ENCODE results near the gene SLC25A1.

The SLC25A1 gene

DNA sequence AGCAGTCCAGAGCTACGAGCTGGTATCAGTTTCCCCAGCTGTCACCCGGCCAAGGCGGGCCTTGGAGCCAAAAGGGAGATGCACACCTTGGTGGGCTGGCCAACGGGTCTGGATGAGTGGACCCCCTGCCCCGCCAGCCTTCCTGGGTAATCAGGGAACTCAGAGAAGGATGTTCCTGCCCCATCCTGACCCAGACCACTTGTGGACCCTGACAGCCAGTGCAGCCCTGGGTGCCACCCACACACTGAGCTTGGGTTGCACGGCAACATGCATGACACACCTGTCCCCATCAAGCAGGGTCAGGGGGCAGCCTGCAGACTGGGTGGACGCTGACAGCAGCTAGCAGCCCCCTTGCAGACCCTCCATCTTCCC, 8.6 kb downstream of the SLC25A1 start:
- Histone ChIP-seq H3K4me3 (replicated peaks; ENCODE audit: low read depth, low read length) (no peak overlapping the region), H3K36me3 (ENCODE audit: control insufficient read depth, insufficient read depth, low read length) (no peaks in the 10 kb centered on the region; the same call in none of the 2 replicates), H3K27me3 (replicated peaks; ENCODE audit: control insufficient read depth, insufficient read depth, low read length) (peaks cover 4% of the 10 kb centered on the region; the same call in 1 of the 2 replicates)
- no peak for DNase-seq (ENCODE audit: extremely low read depth, insufficient read length)
- TF ChIP-seq, protein P1, sequence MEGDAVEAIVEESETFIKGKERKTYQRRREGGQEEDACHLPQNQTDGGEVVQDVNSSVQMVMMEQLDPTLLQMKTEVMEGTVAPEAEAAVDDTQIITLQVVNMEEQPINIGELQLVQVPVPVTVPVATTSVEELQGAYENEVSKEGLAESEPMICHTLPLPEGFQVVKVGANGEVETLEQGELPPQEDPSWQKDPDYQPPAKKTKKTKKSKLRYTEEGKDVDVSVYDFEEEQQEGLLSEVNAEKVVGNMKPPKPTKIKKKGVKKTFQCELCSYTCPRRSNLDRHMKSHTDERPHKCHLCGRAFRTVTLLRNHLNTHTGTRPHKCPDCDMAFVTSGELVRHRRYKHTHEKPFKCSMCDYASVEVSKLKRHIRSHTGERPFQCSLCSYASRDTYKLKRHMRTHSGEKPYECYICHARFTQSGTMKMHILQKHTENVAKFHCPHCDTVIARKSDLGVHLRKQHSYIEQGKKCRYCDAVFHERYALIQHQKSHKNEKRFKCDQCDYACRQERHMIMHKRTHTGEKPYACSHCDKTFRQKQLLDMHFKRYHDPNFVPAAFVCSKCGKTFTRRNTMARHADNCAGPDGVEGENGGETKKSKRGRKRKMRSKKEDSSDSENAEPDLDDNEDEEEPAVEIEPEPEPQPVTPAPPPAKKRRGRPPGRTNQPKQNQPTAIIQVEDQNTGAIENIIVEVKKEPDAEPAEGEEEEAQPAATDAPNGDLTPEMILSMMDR (IDR thresholded peaks at IDR 0.05; ENCODE audit: insufficient read depth, low read length, poor library complexity, severe bottlenecking): no peak

DNA sequence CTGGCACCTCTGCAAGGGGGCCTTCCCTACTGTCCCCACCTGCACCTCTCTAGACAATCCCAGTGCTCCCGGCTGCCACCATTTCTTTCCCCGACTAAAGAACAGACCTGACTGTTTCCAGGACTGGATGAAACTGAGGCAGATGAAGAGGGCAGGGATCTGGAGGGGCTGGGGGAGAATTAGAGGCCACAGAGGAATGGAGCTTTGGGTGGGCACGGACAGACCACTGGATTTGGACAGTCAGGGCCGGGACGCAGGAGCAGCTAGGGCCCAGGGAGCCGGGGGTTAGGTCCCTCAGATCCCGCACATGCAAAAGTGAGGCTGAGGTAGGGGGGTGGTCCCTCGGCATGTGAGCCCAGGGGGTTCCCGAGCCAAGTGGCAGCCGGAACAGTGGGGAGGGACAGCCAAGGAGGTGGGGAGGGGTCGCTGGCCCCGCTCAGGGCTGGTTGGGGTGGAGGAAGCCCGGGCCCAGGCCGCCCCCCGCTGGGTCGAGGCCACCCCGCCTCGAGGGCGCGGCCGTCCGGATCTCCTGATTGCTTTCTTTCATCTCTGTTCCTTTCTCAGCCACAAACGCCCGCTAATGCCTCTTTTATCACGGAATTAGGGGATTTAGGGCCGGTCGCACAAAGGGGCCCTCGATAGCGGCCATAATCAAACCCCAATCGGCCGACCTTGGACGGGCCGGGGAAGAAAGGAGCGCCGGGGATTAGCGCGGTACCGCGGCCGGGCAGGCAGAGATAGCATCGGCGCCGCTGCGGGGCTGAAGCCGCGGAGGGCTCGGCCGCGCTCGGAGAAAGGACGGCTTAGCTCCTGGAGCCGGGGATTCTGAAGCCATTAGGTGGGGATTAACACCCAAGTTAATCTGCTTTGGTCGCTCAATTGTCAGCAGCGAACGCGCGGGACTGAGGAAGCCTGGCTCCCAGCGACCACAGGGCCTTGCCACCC, 9.3 kb downstream of the SLC25A1 start:
- no peak for DNase-seq (ENCODE audit: extremely low read depth, insufficient read length)
- Histone ChIP-seq H3K36me3 (ENCODE audit: control insufficient read depth, insufficient read depth, low read length) (no peaks in the 10 kb centered on the region), H3K27me3 (replicated peaks; ENCODE audit: control insufficient read depth, insufficient read depth, low read length) (peaks cover 4% of the 10 kb centered on the region; the same call in 1 of the 2 replicates), H3K4me3 (replicated peaks; ENCODE audit: low read depth, low read length) (no peak overlapping the region)
- TF ChIP-seq, protein P1 (IDR thresholded peaks at IDR 0.05; ENCODE audit: insufficient read depth, low read length, poor library complexity, severe bottlenecking): no peak

DNA sequence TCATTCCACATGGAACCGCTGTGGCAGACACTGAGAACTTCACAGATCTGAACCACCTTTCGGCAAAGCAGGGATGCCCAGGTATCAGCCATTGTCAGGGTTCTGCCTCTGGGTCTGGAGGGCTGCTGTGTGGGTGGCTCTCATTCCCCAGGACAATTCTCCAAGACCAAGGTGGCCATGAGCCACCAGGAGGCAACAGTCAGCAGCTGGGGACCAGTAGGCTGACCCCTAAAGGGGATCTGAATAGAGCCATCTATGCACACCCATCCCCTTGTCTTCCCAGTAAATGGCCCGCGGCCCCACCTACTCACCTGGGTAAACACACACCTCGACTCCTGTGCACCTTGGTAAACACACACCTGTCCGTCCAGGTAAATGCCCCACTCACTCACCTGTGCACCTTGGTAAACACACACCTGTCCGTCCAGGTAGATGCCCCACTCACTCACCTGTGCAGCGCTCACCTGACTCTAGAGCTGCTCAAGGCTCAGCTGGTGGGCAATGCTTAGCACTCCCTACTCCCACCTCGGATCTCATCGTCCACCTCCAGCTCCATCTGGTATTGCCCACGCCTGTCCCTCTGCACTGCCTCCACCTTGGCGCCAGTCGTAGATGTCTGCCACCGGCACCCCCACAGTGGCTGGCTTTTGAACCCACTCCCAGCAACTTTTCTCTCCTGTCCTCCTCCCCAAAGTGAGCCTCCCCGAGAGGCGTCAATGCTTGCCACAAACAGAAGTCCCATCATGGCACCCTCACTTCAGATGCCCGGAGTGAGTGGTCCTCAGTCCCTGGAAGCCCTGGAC, 10.2 kb downstream of the SLC25A1 start:
- H3K4me3 ChIP-seq (replicated peaks; ENCODE audit: low read depth, low read length): no peak overlapping the region
- TF ChIP-seq, protein P1 (IDR thresholded peaks at IDR 0.05; ENCODE audit: insufficient read depth, low read length, poor library complexity, severe bottlenecking): no peak

DNA sequence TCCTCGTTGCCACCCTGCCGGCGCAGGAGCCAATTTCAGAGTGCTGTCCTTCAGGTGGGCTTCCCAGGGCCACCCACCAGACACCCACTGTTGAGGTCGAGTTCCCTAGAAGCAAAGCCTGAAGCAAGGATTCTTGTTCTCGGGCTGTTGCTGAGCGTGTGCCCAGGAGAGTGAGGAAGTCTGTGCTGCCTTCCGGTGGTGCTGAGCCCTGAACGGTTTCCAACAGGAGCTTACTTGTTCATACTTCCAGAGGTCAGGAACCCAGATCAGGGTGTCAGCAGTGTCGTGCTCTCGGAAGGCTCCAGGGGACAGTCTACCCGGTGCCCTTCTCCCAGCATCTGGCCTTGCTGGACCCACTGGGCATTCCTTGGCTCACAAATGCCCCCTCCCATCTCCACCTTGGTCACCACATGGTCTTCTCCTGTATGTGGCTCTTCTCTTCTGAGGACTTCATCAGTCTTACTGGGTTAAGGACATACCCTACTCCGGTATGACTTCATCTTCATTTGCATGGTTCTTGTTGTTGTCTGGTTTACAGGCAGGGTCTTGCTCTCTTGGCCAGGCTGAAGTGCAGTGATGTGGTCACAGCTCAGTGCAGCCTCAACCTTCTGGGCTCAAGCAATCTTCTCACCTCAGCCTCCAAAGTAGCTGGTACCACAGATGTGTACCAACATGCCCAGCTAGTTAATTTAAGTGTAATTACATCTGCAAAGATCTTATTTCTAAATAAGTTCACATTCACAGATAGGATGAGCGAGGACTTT, 11.2 kb downstream of the SLC25A1 start:
- no peak for DNase-seq (ENCODE audit: extremely low read depth, insufficient read length)
- no peak overlapping the region for H3K4me3 ChIP-seq (replicated peaks; ENCODE audit: low read depth, low read length)
- TF ChIP-seq, protein P1 (IDR thresholded peaks at IDR 0.05; ENCODE audit: insufficient read depth, low read length, poor library complexity, severe bottlenecking): no peak
- no peaks in the 10 kb centered on the region for H3K36me3 ChIP-seq (ENCODE audit: control insufficient read depth, insufficient read depth, low read length)
- peaks cover 4% of the 10 kb centered on the region; the same call in 1 of the 2 replicates for H3K27me3 ChIP-seq (replicated peaks; ENCODE audit: control insufficient read depth, insufficient read depth, low read length)

More for the DNA sequence above, 10.2 kb downstream of the SLC25A1 start:
- H3K36me3 ChIP-seq (ENCODE audit: control insufficient read depth, insufficient read depth, low read length): no peaks in the 10 kb centered on the region
- peaks cover 4% of the 10 kb centered on the region; the same call in 1 of the 2 replicates for H3K27me3 ChIP-seq (replicated peaks; ENCODE audit: control insufficient read depth, insufficient read depth, low read length)
- no peak for DNase-seq (ENCODE audit: extremely low read depth, insufficient read length)

DNA sequence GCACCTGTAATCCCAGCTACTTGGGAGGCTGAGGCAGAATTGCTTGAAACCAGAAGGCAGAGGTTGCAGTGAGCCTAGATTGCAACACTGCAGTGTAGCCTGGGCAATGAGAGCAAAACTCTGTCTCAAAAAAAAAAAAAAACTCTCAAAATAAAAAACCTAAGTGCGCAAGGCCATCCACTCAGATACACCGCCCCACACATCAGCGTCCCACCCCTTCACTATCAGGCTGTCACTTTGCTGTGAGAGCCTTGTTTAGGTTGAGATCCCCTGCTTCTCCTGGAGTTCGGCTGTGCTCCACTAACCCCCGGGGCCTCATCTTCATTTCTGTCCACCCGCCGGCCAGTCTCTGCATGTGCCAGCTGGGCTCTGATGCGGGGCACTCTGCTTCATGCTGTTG, 12.1 kb downstream of the SLC25A1 start:
- TF ChIP-seq, protein P1 (IDR thresholded peaks at IDR 0.05; ENCODE audit: insufficient read depth, low read length, poor library complexity, severe bottlenecking): no peak
- no peaks in the 10 kb centered on the region for H3K36me3 ChIP-seq (ENCODE audit: control insufficient read depth, insufficient read depth, low read length)
- no peak for DNase-seq (ENCODE audit: extremely low read depth, insufficient read length)
- H3K4me3 ChIP-seq (replicated peaks; ENCODE audit: low read depth, low read length): no peak overlapping the region
- H3K27me3 ChIP-seq (replicated peaks; ENCODE audit: control insufficient read depth, insufficient read depth, low read length): peaks cover 4% of the 10 kb centered on the region; the same call in 1 of the 2 replicates

All from GM06990 (cell line).